ENCODE measurements around the gene ZNF296.

The ZNF296 gene

DNA sequence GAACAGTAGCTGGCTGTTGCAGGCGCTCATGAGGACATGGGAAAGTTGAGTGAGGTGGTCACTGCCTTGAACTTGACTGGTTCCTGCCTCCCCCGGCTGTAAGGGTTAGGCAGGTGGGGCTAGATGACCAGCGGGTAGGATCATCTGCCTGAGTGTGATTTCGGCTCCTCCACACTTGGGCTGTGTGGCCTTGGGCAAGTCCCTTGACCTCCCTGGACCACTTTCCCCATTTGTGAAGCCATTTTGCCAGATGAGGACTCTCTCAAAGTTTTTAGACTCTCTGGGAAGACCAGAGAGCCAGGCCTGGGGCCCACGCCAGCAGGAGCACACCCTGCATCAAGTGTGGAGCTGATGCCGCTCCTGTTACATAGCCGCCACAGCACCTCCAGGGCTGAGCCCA, 26.2 kb upstream of the ZNF296 start:
- no peak for DNase-seq

GRCh38 chr19:45101806-45102205, 25.5 kb upstream of the ZNF296 start:
- DNase-seq: no peak

DNA sequence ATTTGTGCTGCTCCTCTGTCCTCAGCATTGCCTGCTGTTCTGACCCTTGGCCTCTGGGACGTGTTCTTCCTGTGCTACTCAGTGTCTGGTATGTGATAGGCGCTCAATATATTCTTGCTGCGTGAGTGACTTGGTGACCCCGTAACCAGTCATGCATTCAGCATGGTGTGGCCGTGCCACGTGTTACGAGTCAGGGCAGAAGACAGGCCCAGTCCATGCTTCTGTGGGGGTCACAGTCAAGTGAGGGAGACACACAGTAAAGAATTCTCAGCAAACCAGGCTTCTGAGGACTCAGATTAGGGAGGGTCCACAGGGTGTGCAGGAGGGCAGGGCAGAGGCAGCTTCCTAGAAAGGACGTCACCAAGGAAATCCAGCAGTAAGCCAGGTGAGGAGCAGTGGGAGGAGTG, 24.6 kb upstream of the ZNF296 start:
- no peak for DNase-seq

GRCh38 chr19:45100201-45100600, 23.9 kb upstream of the ZNF296 start:
- DNase-seq: no peak

GRCh38 chr19:45099467-45100191, 23.4 kb upstream of the ZNF296 start:
- peak; percentile 9 for DNase-seq

DNA sequence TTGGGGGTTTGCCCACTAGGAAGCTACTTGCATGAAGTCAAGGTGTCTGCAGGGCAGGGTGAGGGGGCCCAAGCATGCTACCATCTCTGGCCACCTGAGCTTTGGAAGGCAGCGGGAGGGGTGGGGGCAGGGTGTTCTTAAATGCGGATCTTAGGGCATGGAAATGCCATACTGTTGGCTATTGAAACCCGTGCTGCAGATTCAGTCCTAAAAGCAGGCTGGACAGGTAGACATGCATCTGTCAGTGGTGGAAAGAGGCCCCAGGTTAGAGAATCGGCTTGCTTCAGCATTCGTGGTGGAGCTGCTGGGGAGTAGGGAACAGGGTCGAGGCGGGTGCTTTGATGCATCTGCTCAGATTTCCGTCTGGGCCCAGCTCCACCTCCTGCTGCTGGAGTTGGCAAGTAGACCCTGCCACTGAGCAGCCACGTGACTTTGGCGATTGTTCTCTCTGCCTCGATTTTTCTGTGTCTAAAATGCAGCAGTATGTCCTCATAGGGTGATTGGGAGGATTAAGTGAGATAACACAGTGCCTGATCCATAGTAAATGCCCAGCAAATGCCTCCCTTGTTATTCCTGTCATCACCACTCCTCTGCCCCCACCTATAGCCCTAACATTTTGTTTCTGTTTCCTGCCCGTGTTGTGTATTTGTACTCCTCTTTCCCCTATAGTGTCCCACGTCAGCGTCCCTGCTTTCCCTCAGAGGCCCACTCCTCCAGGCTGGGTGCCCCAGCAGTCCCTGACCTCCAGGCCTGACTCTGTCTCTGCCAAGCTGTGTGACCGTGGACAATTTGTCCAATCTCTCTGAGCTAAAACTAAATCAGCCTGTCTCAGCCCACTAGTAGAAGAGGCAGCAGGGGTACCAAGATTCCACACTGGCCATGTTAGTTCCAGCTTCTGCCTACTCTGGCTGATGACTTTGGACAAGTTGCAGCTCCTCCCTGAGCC, 22.5 kb upstream of the ZNF296 start:
- DNase-seq: no peak

- no peak for DNase-seq
These were observed 21.7 kb upstream of the ZNF296 start for GRCh38 chr19:45097776-45098520.

GRCh38 chr19:45097450-45097775, 21.1 kb upstream of the ZNF296 start:
- DNase-seq: no peak

GRCh38 chr19:45096700-45097099, 20.4 kb upstream of the ZNF296 start:
- DNase-seq: no peak

DNA sequence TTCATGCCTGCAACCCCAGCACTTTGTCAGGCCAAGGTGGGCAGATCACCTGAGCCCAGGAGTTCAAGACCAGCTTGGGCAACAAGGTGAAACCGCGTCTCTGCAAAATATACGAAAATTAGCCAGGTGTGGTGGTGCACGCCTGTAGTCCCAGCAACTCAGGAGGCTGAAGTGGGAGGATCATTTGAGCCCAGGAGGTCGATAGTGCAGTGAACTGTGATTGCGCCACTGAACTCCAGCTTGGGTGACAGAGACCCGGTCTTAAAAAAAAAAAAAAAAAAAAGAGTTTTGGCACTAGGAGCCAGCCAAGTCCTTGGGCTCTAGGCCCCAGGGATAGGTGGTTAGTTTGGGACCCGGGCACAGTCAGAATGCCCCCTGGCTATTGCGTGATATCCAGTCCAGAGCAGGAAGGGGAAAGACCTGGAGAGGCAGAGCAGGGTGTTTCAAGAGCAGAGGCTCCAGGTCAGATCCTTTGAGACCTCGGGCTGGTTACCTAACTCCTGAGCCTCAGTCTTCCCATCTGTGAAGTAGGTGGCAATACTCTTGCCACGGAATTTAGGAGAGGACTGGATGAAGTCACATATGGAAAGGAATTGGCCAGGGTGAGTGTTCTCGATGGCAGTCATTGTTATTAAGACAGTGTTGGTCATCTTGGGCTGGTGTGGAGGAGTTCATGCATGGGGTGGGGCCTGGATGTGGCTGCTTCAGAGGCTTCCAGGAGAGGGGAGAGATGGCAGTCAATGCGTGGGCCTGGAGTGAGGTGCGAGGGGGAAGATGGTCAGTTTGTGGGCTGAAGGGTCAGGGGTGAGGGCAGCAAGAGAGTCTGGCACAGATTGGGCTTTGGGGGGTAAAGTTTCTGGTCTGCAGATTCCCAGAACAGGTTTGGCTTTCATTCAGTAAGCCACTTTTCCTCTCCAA, 19.5 kb upstream of the ZNF296 start:
- no peak for DNase-seq

DNA sequence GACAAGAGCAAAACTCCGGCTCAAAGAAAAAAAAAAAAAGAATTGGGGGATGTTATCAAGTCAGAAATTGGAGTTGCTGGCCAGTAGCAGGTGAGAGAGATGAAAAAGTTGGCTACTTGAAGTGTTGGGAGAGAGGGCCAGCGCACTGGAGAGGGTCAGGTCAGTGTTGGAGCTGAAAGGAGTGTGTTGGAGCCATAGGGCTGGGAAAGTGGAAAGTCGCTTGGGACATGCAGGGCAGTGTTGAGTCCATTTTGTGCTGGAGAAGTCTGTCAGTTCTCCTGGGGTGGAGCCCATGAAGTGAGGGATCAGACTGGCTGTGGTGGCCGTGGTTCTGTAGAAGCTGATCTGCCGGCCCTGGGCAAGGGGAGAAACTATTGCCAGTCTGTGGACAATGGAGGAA, 18.4 kb upstream of the ZNF296 start:
- DNase-seq: no peak

GRCh38 chr19:45094137-45094536, 17.9 kb upstream of the ZNF296 start:
- no peak for DNase-seq

GRCh38 chr19:45092747-45093678, 16.7 kb upstream of the ZNF296 start, which contains the start of gene PPP1R37:
Gene PPP1R37, plus strand, starts transcription at chr19:45093179. Its CDS starts 147 bp downstream, at chr19:45093326.
- DNase-seq: peak; percentile 96

GRCh38 chr19:45091031-45091923, 15.0 kb upstream of the ZNF296 start:
- DNase-seq: peak; percentile 97

DNA sequence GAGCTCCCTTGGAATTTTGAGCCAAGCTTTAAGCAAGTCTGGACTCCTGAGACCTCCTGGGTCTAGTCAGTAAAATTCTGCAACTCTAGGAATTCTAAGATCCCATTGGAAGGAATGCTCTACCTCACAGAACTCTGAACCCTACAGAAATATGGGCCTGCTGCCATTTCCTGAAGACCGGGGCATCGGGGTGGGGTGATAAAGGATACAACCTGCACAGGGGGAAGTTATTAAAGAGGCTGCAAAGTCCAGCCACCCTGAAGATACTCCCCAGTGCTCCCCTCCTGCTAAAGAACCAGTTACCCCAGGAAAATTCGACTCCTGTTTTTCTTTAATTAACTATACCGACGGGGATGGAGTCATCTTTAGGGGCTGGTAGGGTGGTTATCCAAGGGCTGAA, 14.3 kb upstream of the ZNF296 start:
- no peak for DNase-seq

DNA sequence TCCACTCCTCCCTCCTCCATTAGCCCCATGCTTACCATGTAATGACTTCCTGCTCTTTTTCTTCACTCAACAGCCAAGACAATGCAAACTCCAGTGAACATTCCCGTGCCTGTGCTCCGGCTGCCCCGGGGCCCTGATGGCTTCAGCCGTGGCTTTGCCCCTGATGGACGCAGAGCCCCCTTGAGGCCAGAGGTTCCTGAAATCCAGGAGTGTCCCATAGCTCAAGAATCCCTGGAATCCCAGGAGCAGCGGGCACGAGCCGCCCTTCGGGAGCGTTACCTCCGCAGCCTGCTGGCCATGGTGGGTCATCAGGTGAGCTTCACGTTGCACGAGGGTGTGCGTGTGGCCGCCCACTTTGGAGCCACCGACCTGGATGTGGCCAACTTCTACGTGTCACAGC, 13.8 kb upstream of the ZNF296 start:
- no peak for DNase-seq

DNA sequence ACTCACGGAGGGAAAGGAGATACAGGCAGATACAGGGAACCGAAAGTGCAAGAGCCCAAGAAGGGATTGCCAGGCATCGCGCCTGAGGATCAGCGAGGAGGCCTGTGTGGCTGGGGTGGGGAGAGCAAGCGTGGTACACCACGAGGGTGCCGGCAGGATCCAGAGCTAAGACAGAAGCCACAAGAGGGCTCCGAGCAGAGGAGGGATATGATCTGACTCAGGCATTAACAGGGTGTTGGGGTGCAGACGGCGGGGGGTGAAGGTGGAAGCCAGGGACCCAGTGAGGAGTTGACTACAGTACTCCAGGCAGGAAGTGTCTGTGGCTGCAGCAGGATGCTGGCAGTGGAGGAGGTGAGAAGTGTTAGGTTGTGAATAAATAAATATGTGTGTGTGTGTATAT, 11.3 kb upstream of the ZNF296 start:
- no peak for DNase-seq

DNA sequence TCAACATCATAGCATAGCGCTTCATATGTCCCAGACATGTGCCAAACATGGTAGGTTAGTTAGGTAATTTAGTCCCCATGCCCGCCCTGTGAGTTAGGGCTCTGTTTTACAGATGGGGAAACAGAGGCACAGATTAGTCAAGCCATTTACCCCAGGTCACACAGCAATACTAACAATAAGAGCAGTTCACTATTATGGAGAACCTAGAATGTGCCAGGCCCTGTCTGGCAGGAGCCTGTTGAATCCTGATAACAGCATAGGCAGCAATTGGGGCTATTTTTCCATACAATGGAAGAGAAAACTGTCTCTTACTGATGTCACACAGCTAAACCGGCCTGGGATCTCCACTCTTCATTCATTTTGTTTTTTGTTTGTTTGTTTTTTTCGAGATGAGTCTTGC, 10.2 kb upstream of the ZNF296 start:
- no peak for DNase-seq

DNA sequence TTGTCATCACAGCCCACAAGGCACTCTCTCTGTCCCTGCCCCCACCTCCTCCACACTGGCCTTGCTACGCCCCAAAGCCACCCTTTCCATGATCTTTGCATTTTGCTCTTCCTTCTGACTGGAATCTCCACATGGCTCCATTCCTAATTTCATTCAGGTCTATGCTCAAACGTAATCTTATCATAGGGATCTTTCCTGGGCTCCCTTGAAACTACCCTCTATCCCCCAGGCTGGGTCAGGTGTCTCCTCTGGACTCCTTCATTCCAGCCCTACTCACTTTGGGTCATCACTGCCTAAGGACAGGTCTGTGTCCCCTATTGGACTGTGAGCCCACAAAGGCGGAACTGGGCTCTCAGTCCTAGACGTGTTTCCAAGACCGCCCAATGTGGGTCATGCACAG, 5.9 kb upstream of the ZNF296 start:
- DNase-seq: no peak

GRCh38 chr19:45079911-45080370, 3.7 kb upstream of the ZNF296 start:
- no peak for DNase-seq
